KMS-11 (cell line): ENCODE results near the gene CYB561D2.

Experiments
- H2AFZ ChIP-seq: fragments of 200-600 bp; sonication (generic); 2 replicates; pipeline ENCODE4 v1.6.1; 2016; ENCODE audit warnings: antibody characterized with exemption, mixed run types, low read depth
- H3K27ac ChIP-seq: fragments of 200-600 bp; sonication (generic); 2 replicates; pipeline ENCODE4 v1.6.1; 2016; ENCODE audit warnings: mild to moderate bottlenecking, mixed run types
- H3K27me3 ChIP-seq: fragments of 200-600 bp; sonication (generic); 2 replicates; pipeline ENCODE4 v1.6.1; 2017; ENCODE audit warnings: mild to moderate bottlenecking, low read depth, mixed run types, moderate library complexity; ENCODE audit not compliant: insufficient read depth
- H3K36me3 ChIP-seq: fragments of 200-600 bp; sonication (generic); 2 replicates; pipeline ENCODE4 v1.6.1; 2017; ENCODE audit warnings: mild to moderate bottlenecking, mixed run types; ENCODE audit not compliant: insufficient read depth
- H3K4me1 ChIP-seq: fragments of 200-600 bp; sonication (generic); 2 replicates; pipeline ENCODE4 v1.6.1; 2016; ENCODE audit warnings: mild to moderate bottlenecking, low read depth, mixed run types; ENCODE audit not compliant: poor library complexity, severe bottlenecking
- H3K4me2 ChIP-seq: fragments of 200-600 bp; sonication (generic); 2 replicates; pipeline ENCODE4 v1.7.0; 2016; ENCODE audit warnings: mild to moderate bottlenecking, mixed run types
- H3K4me3 ChIP-seq: fragments of 200-600 bp; sonication (generic); IDR thresholded peaks from 2 replicates; pipeline ENCODE4 v1.6.1; 2017; ENCODE audit warnings: low read depth, low read length, mixed read lengths; ENCODE audit not compliant: insufficient read depth
- H3K79me2 ChIP-seq: fragments of 200-600 bp; sonication (generic); 2 replicates; pipeline ENCODE4 v1.6.1; 2016; ENCODE audit warnings: low read depth, mixed run types; ENCODE audit not compliant: insufficient read depth
- H3K9ac ChIP-seq: fragments of 200-600 bp; sonication (generic); 2 replicates; pipeline ENCODE4 v1.6.1; 2016; ENCODE audit warnings: mild to moderate bottlenecking, mixed run types
- H4K20me1 ChIP-seq: fragments of 200-600 bp; sonication (generic); 2 replicates; pipeline ENCODE4 v1.6.1; 2016; ENCODE audit warnings: mild to moderate bottlenecking, mixed run types; ENCODE audit not compliant: insufficient read depth
- CTCF ChIP-seq: fragments of 200-600 bp; sonication (generic); conservative IDR thresholded peaks from 2 replicates; pipeline ENCODE4 v1.6.1; 2017; ENCODE audit warnings: low read depth, mild to moderate bottlenecking, antibody characterized with exemption, low read length, moderate library complexity, mixed read lengths

The CYB561D2 gene

GRCh38 chr3:50317300-50317699 lies 33.4 kb upstream of the CYB561D2 start:
- no peak overlapping the region for H3K4me2 ChIP-seq

GRCh38 chr3:50318163-50318562 lies 32.5 kb upstream of the CYB561D2 start:
- no peaks in the 10 kb centered on the region for H3K27me3 ChIP-seq
- H3K79me2 ChIP-seq = no peaks in the 10 kb centered on the region
- no peaks in the 10 kb centered on the region for H3K36me3 ChIP-seq
- TF ChIP-seq CTCF = no peak
- H3K9ac ChIP-seq = no peak overlapping the region
- H2AFZ ChIP-seq = no peak overlapping the region
- no peaks in the 10 kb centered on the region for H4K20me1 ChIP-seq
- no peak overlapping the region for H3K4me3 ChIP-seq
- no peak overlapping the region for H3K4me2 ChIP-seq
- H3K27ac ChIP-seq = no peak overlapping the region
- H3K4me1 ChIP-seq = peaks cover 4% of the 10 kb centered on the region

More at GRCh38 chr3:50317300-50317699, 33.4 kb upstream of the CYB561D2 start:
- H3K4me1 ChIP-seq = peaks cover 4% of the 10 kb centered on the region
- H3K27me3 ChIP-seq = no peaks in the 10 kb centered on the region
- no peaks in the 10 kb centered on the region for H4K20me1 ChIP-seq
- H3K4me3 ChIP-seq = no peak overlapping the region
- no peak overlapping the region for H2AFZ ChIP-seq
- no peak overlapping the region for H3K9ac ChIP-seq
- TF ChIP-seq CTCF = no peak
- no peaks in the 10 kb centered on the region for H3K79me2 ChIP-seq
- no peaks in the 10 kb centered on the region for H3K36me3 ChIP-seq
- H3K27ac ChIP-seq = no peak overlapping the region

GRCh38 chr3:50318615-50319014 lies 32.0 kb upstream of the CYB561D2 start:
- no peak for TF ChIP-seq CTCF
- Histone ChIP-seq H2AFZ (no peak overlapping the region), H3K4me2 (no peak overlapping the region), H3K36me3 (no peaks in the 10 kb centered on the region), H3K9ac (no peak overlapping the region), H3K4me1 (peaks cover 4% of the 10 kb centered on the region), H3K27me3 (no peaks in the 10 kb centered on the region), H3K79me2 (no peaks in the 10 kb centered on the region), H4K20me1 (no peaks in the 10 kb centered on the region), H3K27ac (no peak overlapping the region), H3K4me3 (no peak overlapping the region)

- no peak overlapping the region for H3K27ac ChIP-seq
- no peak overlapping the region for H2AFZ ChIP-seq
- H3K9ac ChIP-seq = no peak overlapping the region
- TF ChIP-seq CTCF = no peak
- no peaks in the 10 kb centered on the region for H3K36me3 ChIP-seq
- no peaks in the 10 kb centered on the region for H3K27me3 ChIP-seq
- H3K4me2 ChIP-seq = no peak overlapping the region
- H3K4me3 ChIP-seq = no peak overlapping the region
- no peaks in the 10 kb centered on the region for H3K79me2 ChIP-seq
- H4K20me1 ChIP-seq = no peaks in the 10 kb centered on the region
- H3K4me1 ChIP-seq = peaks cover 4% of the 10 kb centered on the region
Observed at GRCh38 chr3:50319181-50319893, 31.3 kb upstream of the CYB561D2 start.
